Thymus (tissue), 11 donors: ENCODE data around the gene TFEC. TPM values are rescaled to one million over a fixed set of nuclear protein-coding genes. Genes with fewer than 3 reads are reported as not detected.

Source experiments
- DNase-seq, 9 donors: peaks; one replicate each; pipeline ENCODE4 v3.0.0-alpha.2; 2013; ENCODE audit warnings: low spot score in 9 of 9, low read depth in 6 of 9, missing footprints in 1 of 9
- H3K27ac ChIP-seq, 2 donors: one replicate each; pipeline ENCODE4 v1.5.1; 2013; ENCODE audit warnings: control low read depth in 1 of 2, low read depth in 1 of 2, low read length in 1 of 2, mild to moderate bottlenecking in 1 of 2, moderate library complexity in 1 of 2
- H3K27me3 ChIP-seq, 2 donors: one replicate each; pipeline ENCODE4 v1.5.1; 2013; ENCODE audit warnings: low read length in 1 of 2; ENCODE audit not compliant: control insufficient read depth in 2 of 2, insufficient read depth in 1 of 2
- H3K36me3 ChIP-seq, 2 donors: one replicate each; pipeline ENCODE4 v1.5.1; 2013; ENCODE audit warnings: low read length in 1 of 2, mild to moderate bottlenecking in 1 of 2, moderate library complexity in 1 of 2; ENCODE audit not compliant: control insufficient read depth in 2 of 2, insufficient read depth in 2 of 2
- H3K4me1 ChIP-seq, 2 donors: one replicate each; pipeline ENCODE4 v1.5.1; 2013; ENCODE audit warnings: low read length in 2 of 2; ENCODE audit not compliant: control insufficient read depth in 2 of 2, insufficient read depth in 2 of 2
- H3K4me3 ChIP-seq, 2 donors: one replicate each; pipeline ENCODE4 v1.5.1; 2013; ENCODE audit warnings: low read length in 2 of 2, control low read depth in 1 of 2, mild to moderate bottlenecking in 1 of 2
- H3K9me3 ChIP-seq, 2 donors: one replicate each; pipeline ENCODE4 v1.5.1; 2013; ENCODE audit warnings: low read length in 1 of 2, mild to moderate bottlenecking in 1 of 2; ENCODE audit not compliant: control insufficient read depth in 2 of 2, insufficient read depth in 1 of 2
- WGBS: extraction: QIAGEN DNeasy Blood & Tissue Kit; methylation state at CpG from one replicate; pipeline ENCODE4 v1.1.7; 2013; 5-methylcytosine and 5-hydroxymethylcytosine counted together
- polyA plus RNA-seq: library from polyadenylated mRNA; stranded (reverse); fragments of 200-250 nt; gene quantifications from one replicate; pipeline ENCODE4 v1.2.3, GENCODE V29; 2013
- total RNA-seq: library from RNA; stranded (reverse); fragments of 120-200 nt; gene quantifications from one replicate; pipeline ENCODE4 v1.2.4, GENCODE V29; 2013
- donor health status: healthy.

Gene TFEC
- total and polyA plus RNA-seq, 2 donors = 5.8 to 9.1 TPM

DNA sequence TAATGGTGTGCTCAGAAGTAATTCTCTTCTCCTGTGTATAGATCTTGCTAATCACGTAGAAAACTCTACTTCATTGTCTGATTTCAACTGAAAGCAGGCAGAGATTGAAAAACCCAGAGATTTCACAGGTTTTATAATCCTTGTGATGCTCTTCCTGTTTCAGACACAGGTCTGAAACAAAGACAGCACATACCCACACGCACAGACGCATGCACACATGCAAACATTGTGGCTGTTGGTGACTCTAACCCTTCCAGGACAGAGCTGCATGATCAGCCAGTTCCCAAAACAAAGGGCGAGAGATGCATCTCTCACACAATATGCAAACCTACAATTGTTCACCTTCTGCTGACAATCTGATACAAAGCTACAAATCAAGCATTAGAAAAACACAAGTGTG, 11.1 kb upstream of the TFEC start:
- H3K27ac ChIP-seq = no peak overlapping the region
- H3K27me3 ChIP-seq = no peaks in the 10 kb centered on the region
- 94% methylated on average over 4 of the region's 4 CpGs for WGBS
- H3K4me1 ChIP-seq = no peaks in the 10 kb centered on the region
- DNase-seq = no peak
- no peaks in the 10 kb centered on the region for H3K9me3 ChIP-seq
- H3K4me3 ChIP-seq = no peak overlapping the region
- no peaks in the 10 kb centered on the region for H3K36me3 ChIP-seq

DNA sequence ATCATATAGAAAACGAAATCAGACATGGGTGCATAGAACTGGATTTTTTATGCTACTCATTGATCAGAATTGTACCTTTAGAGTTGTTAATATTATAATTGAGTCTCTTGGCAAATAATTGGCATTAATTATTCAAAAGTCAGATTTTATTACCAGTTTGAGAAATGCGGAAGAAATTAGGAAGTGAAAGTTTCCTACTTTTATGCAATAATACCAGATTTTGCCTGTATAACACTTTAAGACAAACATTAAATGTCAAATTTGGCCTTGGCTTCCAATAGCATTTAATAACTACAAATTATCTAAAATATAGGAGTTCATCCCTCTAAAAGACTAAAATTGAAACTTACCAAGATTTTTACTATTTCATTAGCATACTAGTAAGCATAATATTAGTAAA, 6.8 kb upstream of the TFEC start:
- no peaks in the 10 kb centered on the region for H3K27me3 ChIP-seq
- H3K36me3 ChIP-seq = no peaks in the 10 kb centered on the region
- no peak for DNase-seq

DNA sequence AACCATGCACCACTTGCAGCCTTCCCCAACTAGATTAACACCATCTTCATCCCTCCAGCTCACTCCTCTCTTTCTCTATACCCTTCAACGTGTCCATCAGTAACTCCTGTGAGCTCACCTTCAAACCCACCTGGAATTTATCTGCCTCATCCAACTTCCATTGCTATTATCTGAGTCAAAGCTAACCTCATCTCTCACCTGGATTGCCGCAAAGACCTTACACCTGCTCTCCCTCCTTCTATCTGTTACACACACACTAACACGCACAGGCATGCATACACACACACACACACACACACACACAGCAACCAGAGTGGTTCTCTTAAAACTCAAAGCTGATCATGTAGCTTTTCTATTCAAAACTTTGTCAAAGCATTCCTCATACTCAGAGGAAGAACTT, 3.8 kb upstream of the TFEC start:
- no peak overlapping the region for H3K27ac ChIP-seq

More for the DNA sequence above, 6.8 kb upstream of the TFEC start:
- Histone ChIP-seq H3K4me3 (no peak overlapping the region), H3K9me3 (no peaks in the 10 kb centered on the region), H3K4me1 (no peaks in the 10 kb centered on the region), H3K27ac (no peak overlapping the region)
- WGBS = 96% methylated on average over 2 of the region's 2 CpGs

DNA sequence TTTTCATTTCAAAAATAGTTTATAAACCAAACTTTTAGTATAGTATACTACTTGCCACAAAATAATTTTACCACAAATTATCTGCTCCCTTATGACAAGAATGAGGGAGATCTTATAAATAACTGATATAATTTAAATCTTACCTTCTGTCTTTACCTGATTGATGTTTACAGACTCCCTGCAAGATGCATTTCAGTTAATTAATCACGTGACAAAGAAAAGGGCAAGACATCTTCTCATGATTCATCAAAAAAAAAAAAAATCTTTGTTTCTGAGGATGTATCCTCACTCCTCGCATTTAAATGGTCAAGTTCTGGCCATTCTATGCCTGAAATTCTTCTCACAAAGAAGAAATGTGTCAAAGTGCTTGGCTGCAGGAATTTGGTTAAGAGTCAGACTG, 2.3 kb upstream of the TFEC start:
- Histone ChIP-seq H3K27ac (no peak overlapping the region), H3K4me3 (no peak overlapping the region), H3K36me3 (no peaks in the 10 kb centered on the region), H3K4me1 (no peaks in the 10 kb centered on the region), H3K9me3 (no peaks in the 10 kb centered on the region), H3K27me3 (no peaks in the 10 kb centered on the region)
- 95% methylated on average over 2 of the region's 2 CpGs for WGBS
- no peak for DNase-seq

More for the DNA sequence above, 3.8 kb upstream of the TFEC start:
- Histone ChIP-seq H3K27me3 (no peaks in the 10 kb centered on the region), H3K36me3 (no peaks in the 10 kb centered on the region), H3K4me3 (no peak overlapping the region), H3K4me1 (no peaks in the 10 kb centered on the region), H3K9me3 (no peaks in the 10 kb centered on the region)
- DNase-seq = no peak
- WGBS = 95% methylated on average over 3 of the region's 3 CpGs

DNA sequence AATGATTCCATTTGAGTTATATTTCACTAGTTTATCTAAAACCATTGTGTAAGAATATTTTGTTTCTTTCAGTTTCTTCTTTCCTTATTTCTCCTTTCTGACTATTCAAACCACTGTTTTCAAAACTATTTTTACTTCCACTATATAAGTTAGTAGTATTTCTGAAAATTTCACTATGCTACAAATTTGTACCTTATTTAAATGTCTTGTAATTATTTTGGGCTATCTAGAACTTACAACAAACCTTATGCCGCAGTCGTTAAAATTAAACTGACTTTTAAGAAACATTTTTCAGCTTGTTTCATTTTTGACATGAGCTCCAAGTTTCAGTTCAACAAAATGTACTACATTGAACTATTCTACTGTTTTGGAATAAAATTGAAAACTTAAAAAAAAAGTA, 1.8 kb downstream of the TFEC start:
- Histone ChIP-seq H3K4me1 (no peaks in the 10 kb centered on the region), H3K36me3 (no peaks in the 10 kb centered on the region), H3K27ac (no peak overlapping the region), H3K27me3 (no peaks in the 10 kb centered on the region), H3K9me3 (no peaks in the 10 kb centered on the region), H3K4me3 (no peak overlapping the region)
- 7% methylated on average over 2 of the region's 2 CpGs for WGBS
- no peak for DNase-seq

DNA sequence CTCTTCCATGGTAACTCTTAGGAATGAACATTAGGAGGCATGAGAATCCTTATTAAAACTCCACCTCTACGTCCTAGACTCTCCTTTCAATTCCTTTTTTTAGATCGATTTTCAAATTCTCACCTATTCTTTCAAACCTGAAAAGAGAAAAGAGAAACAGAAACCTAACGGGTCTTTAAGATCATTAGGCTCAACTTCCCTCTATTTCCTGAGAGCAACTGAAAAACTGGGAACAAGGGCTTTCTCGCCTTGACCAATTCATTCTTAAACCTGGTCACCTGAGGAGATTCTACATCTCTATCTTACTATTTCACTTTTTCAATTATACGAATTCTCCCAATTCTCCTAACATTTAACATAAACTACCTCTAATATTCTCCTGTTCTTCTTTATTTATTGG, 2.8 kb downstream of the TFEC start:
- H3K27me3 ChIP-seq = no peaks in the 10 kb centered on the region
- 15% methylated on average over 5 of the region's 5 CpGs for WGBS
- H3K27ac ChIP-seq = no peak overlapping the region
- H3K36me3 ChIP-seq = no peaks in the 10 kb centered on the region
- H3K4me1 ChIP-seq = no peaks in the 10 kb centered on the region
- no peaks in the 10 kb centered on the region for H3K9me3 ChIP-seq
- no peak overlapping the region for H3K4me3 ChIP-seq
- no peak for DNase-seq

DNA sequence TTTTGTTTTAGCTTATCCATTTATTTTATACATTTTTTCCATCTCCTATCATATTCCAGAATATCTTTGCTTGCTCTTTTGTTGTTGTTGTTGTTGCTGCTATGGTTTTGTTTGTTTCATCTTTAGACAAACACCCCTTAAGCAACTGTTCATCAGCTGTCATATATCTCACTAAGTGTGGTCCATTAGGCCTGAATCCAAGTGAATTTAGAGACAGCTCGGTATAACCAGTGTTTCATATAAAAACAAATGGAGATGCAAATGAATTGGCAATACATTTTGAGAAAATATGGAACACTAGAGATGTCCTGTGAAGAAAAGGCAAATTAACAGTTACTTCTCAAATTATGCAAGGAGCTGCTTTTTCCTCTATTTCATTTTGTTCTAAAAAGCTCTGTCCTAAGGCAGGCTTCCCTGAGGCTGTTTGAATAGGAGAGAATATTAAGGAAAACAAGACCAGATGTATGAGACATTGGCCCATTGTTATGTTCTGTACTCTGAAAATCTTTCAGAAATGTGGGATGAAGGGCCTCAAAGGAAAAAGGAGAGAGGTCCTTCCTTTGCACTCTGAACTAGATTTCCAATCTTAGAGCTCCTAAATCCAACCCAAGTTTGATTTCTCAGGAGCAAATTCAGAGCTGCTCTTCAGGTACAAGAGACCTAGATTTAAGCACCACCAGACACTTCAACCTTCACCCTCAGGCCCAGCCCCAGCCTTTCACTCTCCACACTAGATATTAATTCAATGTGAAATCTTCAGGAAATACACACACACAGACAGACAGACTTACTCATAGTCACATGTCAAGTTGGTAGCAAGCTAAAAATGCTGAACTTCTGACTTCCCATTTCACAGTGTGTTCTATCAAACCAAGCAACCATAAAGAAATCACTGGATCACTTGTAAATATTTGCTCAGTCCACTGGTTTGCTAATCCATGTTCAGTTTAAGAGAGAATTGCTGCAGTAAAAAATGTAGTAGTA, 5.4 kb downstream of the TFEC start:
- Histone ChIP-seq H3K36me3 (no peaks in the 10 kb centered on the region), H3K27ac (no peak overlapping the region), H3K4me3 (no peak overlapping the region), H3K27me3 (no peaks in the 10 kb centered on the region), H3K9me3 (no peaks in the 10 kb centered on the region), H3K4me1 (no peaks in the 10 kb centered on the region)
- WGBS = 80% methylated on average over 1 of the region's 1 CpG
- DNase-seq = no peak

DNA sequence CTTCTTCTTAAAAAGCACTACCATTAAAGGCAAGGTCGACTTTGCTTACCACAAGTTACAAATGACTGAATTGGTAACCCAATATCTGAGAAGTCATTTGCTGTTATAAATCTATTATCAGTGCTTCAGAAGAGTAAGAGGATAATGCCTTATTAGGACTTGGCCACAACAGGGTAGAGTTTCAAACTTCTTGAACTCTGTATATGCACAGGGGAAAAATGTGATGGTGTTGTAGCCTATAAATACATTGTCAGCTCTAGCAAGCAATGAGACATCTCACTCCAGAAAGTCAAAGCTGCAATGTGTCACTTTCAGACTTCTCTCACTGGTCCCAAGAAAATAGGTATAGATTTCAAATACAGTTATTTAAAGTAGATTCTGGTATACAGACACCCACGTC, 9.3 kb downstream of the TFEC start:
- H3K27ac ChIP-seq = no peak overlapping the region
- H3K4me1 ChIP-seq = no peaks in the 10 kb centered on the region
- 91% methylated on average over 2 of the region's 2 CpGs for WGBS
- DNase-seq = no peak
- no peaks in the 10 kb centered on the region for H3K27me3 ChIP-seq
- no peaks in the 10 kb centered on the region for H3K36me3 ChIP-seq
- no peak overlapping the region for H3K4me3 ChIP-seq
- no peaks in the 10 kb centered on the region for H3K9me3 ChIP-seq

DNA sequence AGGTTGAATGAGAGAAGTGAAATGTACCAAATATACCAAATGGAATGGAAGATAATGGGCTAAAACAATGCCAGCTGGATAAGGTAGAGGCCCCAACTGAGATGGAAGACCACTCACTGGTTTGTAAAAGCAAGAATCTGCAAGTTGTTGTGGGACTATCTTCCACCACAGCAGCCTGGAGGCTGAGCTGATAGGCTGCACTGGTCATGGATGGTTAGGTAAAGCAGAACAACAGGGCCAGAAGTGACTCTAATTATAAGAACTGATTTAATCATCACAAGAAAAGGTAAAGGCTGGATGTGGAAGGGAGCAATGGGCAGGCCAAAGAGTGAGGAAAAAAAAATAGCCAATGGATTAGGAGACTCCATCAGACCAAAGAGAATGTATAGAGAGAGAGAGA, 11.8 kb downstream of the TFEC start:
- H3K36me3 ChIP-seq = no peaks in the 10 kb centered on the region
- no peak overlapping the region for H3K4me3 ChIP-seq
- no peak for DNase-seq
- no peak overlapping the region for H3K27ac ChIP-seq
- no peaks in the 10 kb centered on the region for H3K27me3 ChIP-seq
- no peaks in the 10 kb centered on the region for H3K4me1 ChIP-seq
- no peaks in the 10 kb centered on the region for H3K9me3 ChIP-seq
